HG03575 (cell line): ENCODE data around the gene P2RX7.
"Not testable (repeated sequence)": the region's sequence is repeated elsewhere in the genome, so short reads cannot be mapped to it uniquely, and the experiment has no call there.

Experiments used
- ATAC-seq: cut with Tn5 transposase; IDR thresholded peaks from one replicate; pipeline ENCODE4 v1.9.1; 2021; ENCODE audit not compliant: unreplicated experiment, insufficient number of reproducible peaks, low FRiP score; ENCODE audit errors: extremely low read depth

Gene P2RX7

DNA sequence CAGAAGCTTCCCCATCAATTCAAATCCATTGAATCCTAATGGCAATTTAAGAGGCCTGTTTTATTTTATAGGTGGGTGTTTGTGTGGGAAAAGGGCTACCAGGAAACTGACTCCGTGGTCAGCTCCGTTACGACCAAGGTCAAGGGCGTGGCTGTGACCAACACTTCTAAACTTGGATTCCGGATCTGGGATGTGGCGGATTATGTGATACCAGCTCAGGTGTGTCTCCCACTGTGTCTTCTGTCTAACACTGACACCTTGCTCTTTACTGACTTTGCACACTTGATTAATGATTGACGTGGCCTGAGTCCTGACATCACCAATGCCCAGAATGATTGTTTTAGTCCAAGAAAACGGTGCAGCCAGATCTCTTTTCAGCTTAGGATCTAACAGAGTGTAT, 84.4 kb downstream of the P2RX7 start:
- no peak for ATAC-seq

DNA sequence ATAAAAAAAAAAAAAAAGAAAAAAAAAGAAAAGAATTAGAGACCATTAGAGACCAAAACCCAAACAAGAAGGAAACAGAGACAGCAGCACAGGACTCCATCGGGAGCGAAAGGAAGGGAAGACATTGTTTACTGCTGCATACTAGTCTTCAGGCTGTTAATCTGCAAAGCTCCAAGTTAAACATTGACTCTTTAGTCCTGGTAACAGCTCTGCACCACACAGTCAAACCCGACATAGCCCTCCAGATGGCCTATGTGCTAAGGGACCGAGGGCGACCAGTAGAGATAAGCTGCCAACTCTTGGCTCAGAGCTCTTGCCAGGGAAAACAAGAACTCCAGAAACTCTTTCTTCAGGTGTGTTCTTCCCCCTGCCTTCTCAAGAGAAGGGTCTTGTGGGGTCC, 85.1 kb downstream of the P2RX7 start:
- ATAC-seq, result no peak

DNA sequence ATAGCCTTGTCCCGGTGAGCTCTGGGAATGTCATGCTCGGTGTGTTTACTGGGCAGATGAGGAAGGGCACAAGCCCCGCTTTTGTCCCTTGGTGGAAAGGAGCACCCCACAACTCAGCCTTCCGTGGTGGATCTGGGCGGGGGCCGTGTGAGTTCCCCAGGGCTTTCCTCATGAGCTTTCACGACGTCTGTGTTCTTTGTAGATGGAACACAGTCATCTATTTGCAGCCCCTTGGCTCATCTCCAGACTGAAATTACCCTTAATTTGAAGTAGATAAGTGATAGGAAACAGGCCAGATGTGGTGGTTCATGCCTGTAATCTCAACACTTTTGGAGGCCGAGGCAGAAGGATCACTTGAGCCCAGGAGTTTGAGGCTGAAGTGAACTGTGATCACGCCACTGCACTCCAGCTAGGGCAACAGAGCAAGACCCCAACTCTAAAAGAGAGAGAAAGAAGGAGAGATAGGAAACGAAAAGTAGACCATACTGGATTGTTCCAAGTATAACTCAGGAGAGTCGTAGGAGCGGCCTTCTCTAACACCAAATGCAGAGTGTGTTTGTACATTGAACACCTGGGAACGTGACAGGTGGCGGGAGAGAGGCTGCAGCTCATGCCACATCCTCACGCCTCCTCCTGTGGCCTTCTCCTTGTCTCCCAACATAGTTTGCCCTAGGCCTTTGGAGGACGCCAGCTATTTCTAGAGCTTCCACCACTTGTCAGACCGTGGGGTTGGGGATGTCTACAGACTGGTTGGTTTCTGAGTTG, 86.1 kb downstream of the P2RX7 start:
- ATAC-seq, result no peak

DNA sequence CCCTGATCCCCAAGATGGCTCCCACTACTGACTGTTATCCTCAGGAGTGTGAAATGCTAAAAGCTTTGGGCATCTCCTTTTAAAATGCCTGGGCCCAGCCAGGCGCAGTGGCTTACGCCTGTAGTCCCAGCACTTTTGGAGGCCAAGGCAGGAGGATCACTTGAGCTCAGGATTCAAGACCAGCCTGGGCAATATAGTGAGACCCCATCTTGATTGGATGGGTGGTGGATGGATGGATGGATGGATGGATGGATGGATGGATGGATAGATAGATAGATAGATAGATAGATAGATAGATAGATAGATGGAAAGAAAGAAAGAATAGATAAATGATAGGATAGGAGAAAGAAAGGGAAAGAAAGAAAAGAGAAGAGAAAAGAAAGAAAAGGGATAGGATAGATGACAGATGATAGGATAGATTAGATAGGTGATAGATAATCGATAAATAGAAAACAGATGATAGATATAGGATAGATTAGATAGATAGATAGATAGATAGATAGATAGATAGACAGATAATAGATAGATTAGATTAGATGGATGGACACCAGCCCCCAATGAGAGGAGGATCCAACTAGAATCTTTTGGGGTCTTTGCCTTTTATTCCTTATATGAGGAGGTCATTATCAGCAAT, 86.8 kb downstream of the P2RX7 start:
- no peak for ATAC-seq

- ATAC-seq, result no peak
Observed at GRCh38 chr12:121222847-121223246, 90.2 kb downstream of the P2RX7 start.

- no peak for ATAC-seq
Observed at GRCh38 chr12:121223292-121224285, 90.9 kb downstream of the P2RX7 start.

GRCh38 chr12:121224591-121224990, 91.9 kb downstream of the P2RX7 start:
- ATAC-seq, result no peak

GRCh38 chr12:121226399-121226798, 93.7 kb downstream of the P2RX7 start:
- no peak for ATAC-seq

- ATAC-seq, result not testable (repeated sequence)
Observed at GRCh38 chr12:121226871-121227270, 94.2 kb downstream of the P2RX7 start.

- ATAC-seq, result no peak
Observed at GRCh38 chr12:121227294-121227693, 94.6 kb downstream of the P2RX7 start.

GRCh38 chr12:121228919-121229665, 96.4 kb downstream of the P2RX7 start:
- no peak for ATAC-seq

DNA sequence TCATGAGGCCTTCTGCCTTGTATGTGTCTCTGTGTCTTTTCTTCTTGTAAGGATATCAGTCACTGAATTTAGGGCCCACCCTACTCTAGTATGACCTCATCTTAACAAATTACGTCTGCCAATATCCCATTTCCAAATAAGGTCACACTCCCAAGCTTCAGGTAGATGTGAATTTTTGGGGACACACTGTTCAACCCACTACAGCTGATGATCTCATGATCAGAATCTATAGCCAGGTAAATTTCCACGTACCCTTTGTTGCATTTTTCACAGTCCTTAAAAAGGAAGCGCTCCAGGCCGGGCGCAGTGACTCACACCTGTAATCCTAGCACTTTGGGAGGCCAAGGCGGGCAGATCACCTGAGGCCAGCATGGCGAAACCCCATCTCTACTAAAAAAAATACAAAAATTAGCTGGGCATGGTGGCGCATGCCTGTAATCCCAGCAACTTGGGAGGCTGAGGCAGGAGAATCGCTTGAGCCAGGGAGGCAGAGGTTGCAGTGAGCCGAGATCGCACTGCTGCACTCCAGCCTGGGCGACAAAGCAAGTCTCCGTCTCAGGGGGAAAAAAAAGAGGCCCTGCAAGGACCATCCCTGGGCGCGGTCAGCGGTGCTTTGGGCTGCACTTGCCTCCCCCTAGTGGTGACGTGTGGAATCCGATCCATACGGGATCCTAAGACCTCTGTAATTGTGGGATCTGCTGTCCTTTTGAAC, 97.3 kb downstream of the P2RX7 start:
- ATAC-seq, result not testable (repeated sequence)

DNA sequence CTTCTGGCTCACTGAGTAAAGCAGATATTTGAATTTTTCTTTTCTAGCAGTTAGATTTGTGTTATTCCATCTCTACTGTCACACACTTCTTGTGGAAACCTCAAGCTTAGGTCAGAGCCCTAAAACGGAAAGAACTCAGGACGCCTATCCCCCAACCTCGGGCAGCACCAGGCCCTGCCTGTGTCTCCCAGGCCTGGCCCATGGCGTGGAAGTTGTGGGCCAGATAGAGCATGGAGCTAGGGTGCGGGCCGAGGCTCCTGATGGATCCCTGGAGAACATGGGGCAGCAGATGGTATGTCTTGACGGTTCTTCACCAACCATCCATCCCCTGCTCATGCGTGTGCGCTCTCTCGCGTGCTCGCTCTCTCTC, 97.8 kb downstream of the P2RX7 start:
- no peak for ATAC-seq

- no peak for ATAC-seq
Observed at GRCh38 chr12:121232163-121232562, 99.5 kb downstream of the P2RX7 start.

DNA sequence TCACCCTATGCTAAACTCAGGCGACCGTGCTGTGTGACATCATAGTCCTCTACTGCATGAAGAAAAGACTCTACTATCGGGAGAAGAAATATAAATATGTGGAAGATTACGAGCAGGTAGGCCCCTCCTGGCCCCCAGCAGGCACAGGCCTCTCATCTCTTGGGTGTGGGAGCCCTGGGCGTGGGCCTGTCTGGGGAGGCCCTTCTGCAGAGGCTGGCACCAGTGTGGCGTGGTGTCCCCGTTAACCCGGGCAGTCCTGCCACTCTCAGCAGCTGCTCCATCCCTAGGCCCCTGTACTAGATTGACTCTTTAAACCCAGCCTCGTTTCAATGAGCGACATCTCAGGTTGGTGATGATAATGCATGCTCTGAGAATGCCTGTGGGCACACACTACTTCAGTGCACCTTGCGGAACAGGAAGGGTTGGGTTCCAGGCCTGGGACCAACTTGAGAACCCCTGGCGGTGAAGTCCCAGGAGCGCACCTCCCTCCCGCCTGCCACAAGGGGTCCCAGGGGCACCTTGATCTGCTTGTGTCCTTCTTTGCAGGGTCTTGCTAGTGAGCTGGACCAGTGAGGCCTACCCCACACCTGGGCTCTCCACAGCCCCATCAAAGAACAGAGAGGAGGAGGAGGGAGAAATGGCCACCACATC, 100.4 kb downstream of the P2RX7 start:
- ATAC-seq, result no peak

DNA sequence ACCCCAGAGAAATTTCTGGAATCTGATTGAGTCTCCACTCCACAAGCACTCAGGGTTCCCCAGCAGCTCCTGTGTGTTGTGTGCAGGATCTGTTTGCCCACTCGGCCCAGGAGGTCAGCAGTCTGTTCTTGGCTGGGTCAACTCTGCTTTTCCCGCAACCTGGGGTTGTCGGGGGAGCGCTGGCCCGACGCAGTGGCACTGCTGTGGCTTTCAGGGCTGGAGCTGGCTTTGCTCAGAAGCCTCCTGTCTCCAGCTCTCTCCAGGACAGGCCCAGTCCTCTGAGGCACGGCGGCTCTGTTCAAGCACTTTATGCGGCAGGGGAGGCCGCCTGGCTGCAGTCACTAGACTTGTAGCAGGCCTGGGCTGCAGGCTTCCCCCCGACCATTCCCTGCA, 100.9 kb downstream of the P2RX7 start:
- no peak for ATAC-seq

DNA sequence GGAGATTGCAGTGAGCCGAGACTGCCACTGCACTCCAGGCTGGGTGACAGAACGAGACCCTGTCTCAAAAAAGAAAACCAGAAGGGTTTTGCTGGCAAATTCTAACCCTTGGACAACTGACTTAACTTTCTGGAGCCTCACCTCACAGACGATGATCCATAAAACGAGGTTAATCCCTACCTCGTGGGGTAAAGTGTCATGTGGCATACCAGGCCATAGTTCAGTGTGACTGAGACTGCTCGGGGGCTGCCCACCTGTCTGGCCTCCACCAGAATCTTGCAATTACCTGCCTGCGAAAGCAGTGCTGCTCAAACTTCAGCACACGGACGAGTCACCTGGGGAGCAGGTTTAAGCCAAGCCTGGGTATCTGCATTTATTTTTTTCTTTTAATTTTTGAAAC, 104.1 kb downstream of the P2RX7 start:
- no peak for ATAC-seq

DNA sequence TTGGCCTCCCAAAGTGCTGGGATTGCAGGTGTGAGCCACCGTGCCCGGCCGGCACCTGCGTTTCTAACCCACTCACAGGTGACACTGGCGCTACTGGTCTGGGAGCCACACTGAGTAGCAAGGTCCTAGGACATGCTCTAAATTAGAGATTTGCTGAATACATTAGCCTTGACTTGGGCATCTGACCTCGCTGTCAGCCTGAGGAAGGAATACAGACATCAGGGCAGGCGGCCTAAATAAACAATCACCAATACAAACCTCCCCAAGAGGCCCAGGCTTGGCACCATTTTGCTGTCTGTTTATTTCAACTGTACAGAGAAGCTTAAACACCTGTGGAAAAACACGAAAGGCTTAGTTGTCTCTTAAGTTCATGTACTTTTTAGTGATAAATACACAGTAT, 104.7 kb downstream of the P2RX7 start:
- no peak for ATAC-seq
